Activated B cell treated with CpG ODN at 0.5 μM for 24 hours (primary cell): ENCODE data around the gene PFN4. TPM values are rescaled to one million over a fixed set of nuclear protein-coding genes. Genes with fewer than 3 reads are reported as not detected.
"Not testable (repeated sequence)": the region's sequence is repeated elsewhere in the genome, so short reads cannot be mapped to it uniquely, and the experiment has no call there.

Source experiments
- ATAC-seq: fragments of 200-7000 bp; cut with Tn5 transposase; one replicate; pipeline ENCODE4 v1.10.0; 2021; ENCODE audit warnings: low read depth, mild to moderate bottlenecking, moderate library complexity
- CTCF ChIA-PET: fragments of 350-600 bp; sonication (Branson Sonifier 250); formaldehyde crosslinking; loops from one replicate; lab custom pipeline; 2021; ENCODE audit warnings: antibody characterized with exemption; lab: Charles Lee
- POLR2A ChIA-PET: fragments of 350-600 bp; sonication (Branson Sonifier 250); formaldehyde crosslinking; loops from one replicate; lab custom pipeline; 2021; ENCODE audit warnings: antibody characterized with exemption; lab: Charles Lee
- DNase-seq: peaks from one replicate; pipeline ENCODE4 v3.0.0; 2022
- H3K27ac Mint-ChIP-seq: one replicate; pipeline ENCODE4 v1.8.0; 2020; ENCODE audit warnings: mixed read lengths
- H3K27me3 Mint-ChIP-seq: one replicate; pipeline ENCODE4 v1.8.0; 2021; ENCODE audit warnings: mixed read lengths
- H3K36me3 Mint-ChIP-seq: one replicate; pipeline ENCODE4 v1.8.0; 2021; ENCODE audit warnings: low read depth, mixed read lengths
- H3K4me1 Mint-ChIP-seq: one replicate; pipeline ENCODE4 v1.8.0; 2021; ENCODE audit warnings: mixed read lengths
- H3K4me3 Mint-ChIP-seq: one replicate; pipeline ENCODE4 v1.8.0; 2020; ENCODE audit warnings: mild to moderate bottlenecking, mixed read lengths
- H3K9me3 Mint-ChIP-seq: one replicate; pipeline ENCODE4 v1.8.0; 2020; ENCODE audit warnings: mixed read lengths
- intact Hi-C: fragments of 100-400 bp; cut with micrococcal nuclease; formaldehyde crosslinking; loops from one replicate; pipeline ENCODE4 v1.15.1; 2024
- total RNA-seq: library from RNA; stranded (reverse); gene quantifications from 2 replicates; pipeline ENCODE4 v1.2.3, GENCODE V29; 2022
- TF ChIP-seq, protein P1 (sequence below): fragments of 200-600 bp; IDR thresholded peaks from one replicate; pipeline ENCODE4 v1.8.0; 2022; ENCODE audit warnings: antibody characterized with exemption, mild to moderate bottlenecking

PFN4 gene
- total RNA-seq, 1 donor from 2014 or later, result 0.60 TPM

DNA sequence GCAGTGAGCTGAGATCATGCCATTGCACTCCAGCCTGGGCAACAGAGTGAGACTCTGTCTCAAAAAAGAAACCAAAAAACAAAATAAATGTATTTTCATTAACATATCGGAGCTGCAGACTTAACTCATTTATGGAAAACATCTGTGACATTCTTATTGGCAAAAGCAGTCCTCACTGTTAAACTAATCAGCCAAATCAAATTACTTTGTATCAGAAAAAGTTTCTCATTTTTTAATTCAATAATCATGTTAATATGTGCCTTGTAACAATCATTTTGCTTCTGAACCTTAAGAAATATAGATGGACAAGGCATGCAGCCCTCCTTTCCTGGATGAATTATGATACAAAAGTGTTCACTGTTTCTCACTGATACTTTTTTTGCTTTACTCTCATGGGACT, 20.5 kb downstream of the PFN4 start:
- no peak for ATAC-seq
- Mint-ChIP-seq H3K9me3 (peaks cover 11% of the 10 kb centered on the region), H3K27ac (no peak overlapping the region), H3K36me3 (peaks cover 24% of the 10 kb centered on the region), H3K4me3 (no peak overlapping the region), H3K4me1 (peaks cover 26% of the 10 kb centered on the region), H3K27me3 (no peaks in the 10 kb centered on the region)
- intact Hi-C loops, result no loop called here
- DNase-seq, result no peak
- ChIA-PET CTCF (interaction anchor here (0.6 kb wide), 1 partner anchor 278 kb away, joined by 3 read pairs; no protein-coding TSS in a partner anchor), POLR2A (no interaction called here)
- TF ChIP-seq, protein P1, sequence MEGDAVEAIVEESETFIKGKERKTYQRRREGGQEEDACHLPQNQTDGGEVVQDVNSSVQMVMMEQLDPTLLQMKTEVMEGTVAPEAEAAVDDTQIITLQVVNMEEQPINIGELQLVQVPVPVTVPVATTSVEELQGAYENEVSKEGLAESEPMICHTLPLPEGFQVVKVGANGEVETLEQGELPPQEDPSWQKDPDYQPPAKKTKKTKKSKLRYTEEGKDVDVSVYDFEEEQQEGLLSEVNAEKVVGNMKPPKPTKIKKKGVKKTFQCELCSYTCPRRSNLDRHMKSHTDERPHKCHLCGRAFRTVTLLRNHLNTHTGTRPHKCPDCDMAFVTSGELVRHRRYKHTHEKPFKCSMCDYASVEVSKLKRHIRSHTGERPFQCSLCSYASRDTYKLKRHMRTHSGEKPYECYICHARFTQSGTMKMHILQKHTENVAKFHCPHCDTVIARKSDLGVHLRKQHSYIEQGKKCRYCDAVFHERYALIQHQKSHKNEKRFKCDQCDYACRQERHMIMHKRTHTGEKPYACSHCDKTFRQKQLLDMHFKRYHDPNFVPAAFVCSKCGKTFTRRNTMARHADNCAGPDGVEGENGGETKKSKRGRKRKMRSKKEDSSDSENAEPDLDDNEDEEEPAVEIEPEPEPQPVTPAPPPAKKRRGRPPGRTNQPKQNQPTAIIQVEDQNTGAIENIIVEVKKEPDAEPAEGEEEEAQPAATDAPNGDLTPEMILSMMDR, result no peak

- POLR2A ChIA-PET, result no interaction called here
- no peak for ATAC-seq
- TF ChIP-seq, protein P1, result no peak
- H3K36me3 Mint-ChIP-seq, result peaks cover 26% of the 10 kb centered on the region
- H3K27me3 Mint-ChIP-seq, result no peaks in the 10 kb centered on the region
- no peak overlapping the region for H3K4me3 Mint-ChIP-seq
- peaks cover 26% of the 10 kb centered on the region for H3K4me1 Mint-ChIP-seq
- intact Hi-C loops, result no loop called here
- CTCF ChIA-PET, result no interaction called here
- H3K27ac Mint-ChIP-seq, result no peak overlapping the region
- DNase-seq, result no peak
- peaks cover 6% of the 10 kb centered on the region for H3K9me3 Mint-ChIP-seq
These were observed 21.1 kb downstream of the PFN4 start for GRCh38 chr2:24101992-24102391.

DNA sequence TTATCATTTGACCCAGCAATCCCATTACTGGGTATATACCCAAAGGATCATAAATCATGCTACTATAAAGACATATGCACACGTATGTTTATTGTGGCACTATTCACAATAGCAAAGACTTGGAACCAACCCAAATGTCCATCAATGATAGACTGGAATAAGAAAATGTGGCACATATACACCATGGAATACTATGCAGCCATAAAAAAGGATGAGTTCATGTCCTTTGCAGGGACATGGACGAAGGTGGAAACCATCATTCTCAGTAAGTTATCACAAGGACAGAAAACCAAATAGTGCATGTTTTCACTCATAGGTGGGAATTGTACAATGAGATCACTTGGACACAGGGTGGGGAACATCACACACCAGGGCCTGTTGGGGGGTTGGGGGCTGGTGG, 22.4 kb downstream of the PFN4 start:
- ATAC-seq, intact Hi-C loops, DNase-seq, POLR2A ChIA-PET, H3K27me3 Mint-ChIP-seq, H3K27ac Mint-ChIP-seq, CTCF ChIA-PET, H3K4me3 Mint-ChIP-seq, H3K9me3 Mint-ChIP-seq: not testable (repeated sequence)
- Mint-ChIP-seq H3K4me1 (peaks cover 25% of the 10 kb centered on the region), H3K36me3 (peaks cover 30% of the 10 kb centered on the region)

DNA sequence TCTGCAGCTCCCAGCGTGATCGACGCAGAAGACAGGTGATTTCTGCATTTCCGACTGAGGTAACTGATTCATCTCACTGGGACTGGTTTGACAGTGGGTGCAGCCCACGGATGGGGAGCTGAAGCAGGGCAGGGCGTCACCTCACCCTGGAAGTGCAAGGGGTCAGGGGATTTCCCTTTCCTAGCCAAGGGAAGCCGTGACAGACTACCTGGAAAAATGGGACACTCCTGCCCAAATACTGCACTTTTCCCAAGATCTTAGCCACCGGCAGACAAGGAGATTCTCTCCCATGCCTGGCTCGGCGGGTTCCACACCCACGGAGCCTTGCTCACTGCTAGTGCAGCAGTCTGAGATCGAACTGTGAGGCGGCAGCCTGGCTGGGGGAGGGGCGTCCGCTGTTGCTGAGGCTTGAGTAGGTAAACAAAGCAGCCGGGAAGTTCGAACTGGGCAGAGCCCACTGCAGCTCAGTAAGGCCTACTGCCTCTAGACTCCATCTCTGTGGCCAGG, 27.9 kb downstream of the PFN4 start:
- H3K4me1 Mint-ChIP-seq, POLR2A ChIA-PET, H3K27me3 Mint-ChIP-seq, H3K9me3 Mint-ChIP-seq, intact Hi-C loops, ATAC-seq, DNase-seq, H3K4me3 Mint-ChIP-seq, CTCF ChIA-PET, H3K27ac Mint-ChIP-seq: not testable (repeated sequence)
- H3K36me3 Mint-ChIP-seq, result peaks cover 26% of the 10 kb centered on the region

DNA sequence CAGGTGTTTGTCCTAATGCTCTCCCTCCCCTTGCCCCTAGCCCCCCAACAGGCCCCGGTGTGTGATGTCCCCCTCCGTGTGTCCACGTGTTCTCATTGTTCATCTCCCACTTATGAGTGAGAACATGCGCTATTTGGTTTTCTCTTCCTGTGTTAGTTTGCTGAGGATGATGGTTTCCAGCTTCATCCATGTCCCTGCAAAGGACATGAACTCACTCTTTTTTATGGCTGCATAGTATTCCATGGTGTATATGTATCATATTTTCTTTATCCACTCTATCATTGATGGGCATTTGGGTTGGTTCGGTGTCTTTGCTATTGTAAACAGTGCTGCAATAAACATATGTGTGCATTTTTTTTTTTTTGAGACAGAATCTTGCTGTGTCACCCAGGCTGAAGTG, 29.9 kb downstream of the PFN4 start:
- POLR2A ChIA-PET, H3K4me1 Mint-ChIP-seq, H3K27me3 Mint-ChIP-seq, CTCF ChIA-PET, H3K4me3 Mint-ChIP-seq, H3K9me3 Mint-ChIP-seq, DNase-seq, intact Hi-C loops, H3K27ac Mint-ChIP-seq, ATAC-seq: not testable (repeated sequence)
- H3K36me3 Mint-ChIP-seq, result peaks cover 25% of the 10 kb centered on the region

- intact Hi-C loops, result loop anchor here (10.0 kb wide), 1 partner anchor 454 kb away; no protein-coding TSS in a partner anchor
- Mint-ChIP-seq H3K27ac (no peak overlapping the region), H3K4me1 (peaks cover 8% of the 10 kb centered on the region), H3K36me3 (peaks cover 11% of the 10 kb centered on the region), H3K4me3 (no peak overlapping the region), H3K9me3 (no peaks in the 10 kb centered on the region), H3K27me3 (no peaks in the 10 kb centered on the region)
- DNase-seq (no peak), ATAC-seq (no peak)
- TF ChIP-seq, protein P1, result no peak
- ChIA-PET POLR2A (no interaction called here), CTCF (no interaction called here)
These were observed 34.2 kb downstream of the PFN4 start for GRCh38 chr2:24088821-24089359.
